Stimulated activated CD4-positive, alpha-beta T cell treated with anti-CD3 and anti-CD28 coated beads, TNF-alpha, amount 100 ng/mL, for 24 hours (primary cell): Measurements from ENCODE around the gene ABTB2.
A peak's percentile ranks its signal among the peaks of the same experiment; 100 is the strongest.

Experiments used
- DNase-seq, 3 experiments: peaks; one replicate each; pipeline ENCODE4 v3.0.0-alpha.2; 2020; ENCODE audit warnings: low read depth in 3 of 3

The ABTB2 gene

DNA sequence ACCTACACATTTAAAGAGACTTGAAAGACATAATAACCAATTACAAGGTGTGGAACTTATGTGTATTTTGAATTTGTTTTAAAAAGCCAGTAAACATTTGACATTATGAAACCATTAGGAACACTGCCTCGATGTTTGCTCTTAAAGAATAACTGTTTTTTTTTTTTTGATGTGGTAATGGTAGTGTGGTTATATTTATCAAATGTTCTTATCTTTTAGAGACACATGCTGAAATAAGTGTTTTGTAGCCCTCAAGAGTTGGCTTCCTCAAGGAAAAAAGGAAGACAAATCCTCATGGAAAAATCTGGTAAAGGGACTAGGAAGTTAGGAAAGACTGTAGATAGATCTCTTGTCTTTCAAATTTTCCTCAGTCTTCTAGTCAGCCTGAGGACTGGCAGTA lies 2.2 kb upstream of the ABTB2 start:
- no peak for DNase-seq

DNA sequence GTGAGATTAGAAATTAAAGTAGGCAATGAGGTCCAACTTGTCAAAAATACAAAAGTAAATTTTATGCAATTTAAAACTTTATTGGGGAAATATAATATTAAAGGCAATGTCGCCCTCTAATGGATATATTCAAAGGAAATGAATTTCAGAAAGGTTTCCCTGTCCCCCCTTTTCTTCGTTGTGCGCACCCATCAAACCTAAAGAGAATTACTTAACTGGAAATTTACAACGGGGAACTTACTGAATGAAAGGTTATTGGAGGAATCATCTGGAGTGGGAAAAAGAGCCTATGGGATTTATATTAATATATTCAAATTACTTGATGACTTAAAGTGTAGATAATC lies 1.7 kb upstream of the ABTB2 start:
- DNase-seq, result no peak

- peak; percentile 48 to 67 (median 55) for DNase-seq
These were observed 1.1 kb upstream of the ABTB2 start for GRCh38 chr11:34358728-34359547.

DNA sequence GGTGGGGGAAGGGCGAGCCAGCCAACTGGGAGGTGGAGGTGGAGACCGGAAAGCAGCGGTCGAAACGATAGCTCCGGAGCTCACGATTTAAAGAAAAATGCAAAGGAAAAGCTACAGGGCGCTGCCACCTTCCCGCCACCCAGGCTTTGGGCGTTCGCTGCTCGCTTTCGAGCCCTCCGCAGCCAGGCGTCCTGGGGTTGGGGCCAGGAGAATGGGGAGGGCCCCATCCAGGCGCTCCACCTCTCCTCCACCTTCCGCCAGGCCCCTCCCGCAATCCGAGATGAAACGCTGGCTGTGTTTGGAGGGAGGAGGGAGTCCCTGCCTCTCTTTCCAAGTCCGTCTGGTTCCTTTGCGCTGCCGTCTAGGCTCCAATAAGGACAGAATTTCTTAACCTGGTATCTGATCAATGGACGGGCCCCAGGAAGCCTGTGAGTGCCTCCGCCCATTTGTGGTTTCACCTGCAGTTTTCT lies 483 bp upstream of the ABTB2 start:
- peak in 1 of 3 experiments; percentile 13 for DNase-seq

DNA sequence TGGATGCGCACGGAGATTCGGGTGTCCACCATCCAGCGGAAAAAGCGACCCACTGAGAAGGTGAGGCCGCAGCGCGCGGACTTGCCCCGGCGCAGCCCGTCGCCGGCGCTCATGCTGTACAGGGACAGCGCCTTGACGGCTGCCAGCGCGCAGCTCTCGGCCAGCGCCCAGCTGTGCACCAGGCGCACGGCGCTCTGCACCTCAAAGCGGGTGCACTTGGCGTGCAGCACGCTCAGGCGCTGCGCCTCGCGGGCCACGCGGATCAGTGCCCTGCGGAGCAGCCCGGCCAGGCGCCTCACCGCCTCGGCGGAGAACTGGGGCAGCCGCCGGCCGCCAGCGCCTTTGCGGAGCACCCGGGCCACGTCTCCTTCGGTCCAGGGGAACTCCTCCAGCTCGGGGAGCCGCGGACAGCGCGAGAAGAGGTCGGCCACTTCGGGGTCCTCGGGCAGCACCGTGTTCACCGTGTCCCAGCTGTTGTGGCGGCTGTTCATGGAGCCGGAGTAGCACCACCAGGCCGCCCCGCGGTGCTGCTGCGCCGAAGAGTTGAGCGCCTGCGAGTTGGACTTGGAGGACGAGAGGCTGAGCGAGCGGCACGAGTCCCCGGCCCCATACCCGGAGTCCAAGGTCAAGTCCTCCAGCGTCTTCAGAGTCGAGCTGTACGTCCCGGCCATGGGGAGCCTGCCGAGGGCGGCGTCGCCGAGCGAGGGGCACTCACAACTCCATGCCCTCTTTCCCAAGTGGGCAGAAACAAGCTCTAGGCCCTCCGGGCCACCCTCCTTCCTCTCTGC lies 703 bp downstream of the ABTB2 start:
- DNase-seq, result peak in 2 of 3 experiments; percentile 6 to 36

DNA sequence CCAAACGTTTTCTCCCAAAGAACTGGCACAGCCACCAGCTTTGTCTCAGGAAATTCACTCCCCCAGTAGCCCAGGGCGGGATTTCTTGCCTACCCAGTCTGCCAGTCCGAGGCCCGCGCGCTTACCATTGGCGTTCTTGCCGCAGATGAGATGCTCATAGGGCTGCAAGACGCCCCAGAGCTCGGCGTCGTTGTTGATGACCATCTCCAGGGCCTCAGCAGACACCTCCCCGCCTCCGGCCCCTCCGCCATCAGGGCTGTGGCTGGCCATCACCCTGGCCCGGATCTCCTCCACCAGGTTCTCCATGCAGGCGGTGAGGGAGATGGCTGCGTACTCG lies 1.3 kb downstream of the ABTB2 start:
- no peak for DNase-seq

DNA sequence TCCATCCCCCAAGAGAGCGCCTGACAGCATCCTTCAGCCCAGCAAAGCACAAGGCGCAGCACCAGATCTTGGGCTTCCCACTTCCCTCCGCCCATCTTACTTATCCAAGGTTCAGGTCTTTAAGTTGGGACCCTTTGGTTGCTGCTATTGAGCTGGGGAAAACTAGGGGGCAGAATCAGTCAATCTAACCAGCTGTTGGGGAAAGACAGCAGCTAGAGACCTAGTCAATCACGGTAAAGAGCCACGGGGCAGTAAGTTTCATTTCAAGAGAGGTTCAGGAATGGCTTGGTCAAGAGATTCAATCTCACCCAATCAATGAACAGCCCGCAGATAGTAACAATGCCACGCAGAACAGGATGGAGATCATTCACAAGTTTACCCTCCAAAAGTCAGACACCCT lies 1.7 kb downstream of the ABTB2 start:
- DNase-seq, result no peak

DNA sequence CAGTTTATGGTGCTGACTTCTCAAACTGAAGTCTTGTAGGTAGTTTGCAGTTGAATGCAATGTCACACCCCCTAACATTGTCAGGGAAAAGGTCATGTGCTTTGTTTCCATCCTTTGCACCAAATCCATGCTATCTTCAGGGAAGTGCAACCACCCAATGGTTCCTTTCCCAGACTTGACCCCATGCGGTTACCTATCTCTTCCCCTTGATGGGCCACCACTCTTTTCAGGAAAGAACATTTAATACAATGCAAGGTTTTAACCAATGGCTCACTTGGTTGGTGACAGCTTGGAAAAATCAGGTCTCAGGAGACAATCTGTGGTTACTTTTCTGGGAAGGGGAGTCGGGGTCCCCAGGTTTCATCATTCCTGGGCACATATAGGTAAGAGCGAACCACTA lies 2.1 kb downstream of the ABTB2 start:
- DNase-seq, result no peak

- DNase-seq, result no peak
These were observed 3.0 kb downstream of the ABTB2 start for GRCh38 chr11:34354782-34355181.

DNA sequence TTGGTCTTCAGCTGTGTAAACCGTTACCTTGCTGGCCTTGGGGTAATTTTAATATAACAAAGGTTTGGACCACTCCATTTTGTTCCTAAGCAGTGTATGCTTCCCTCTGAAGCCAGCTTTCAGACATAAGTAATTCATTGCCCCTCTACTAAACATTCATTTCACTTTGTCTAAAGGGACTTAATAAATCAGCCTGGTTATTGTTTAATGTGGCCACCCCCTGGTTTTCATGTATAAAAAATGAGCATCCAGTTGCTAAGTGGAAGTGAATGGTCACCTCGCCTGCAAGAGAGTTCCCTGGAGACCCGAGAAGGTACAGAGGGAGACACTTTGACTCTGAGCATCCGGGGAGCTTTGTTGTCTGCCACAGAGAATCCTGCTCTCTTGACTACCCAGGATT lies 3.9 kb downstream of the ABTB2 start:
- no peak for DNase-seq

GRCh38 chr11:34351687-34352469 lies 5.9 kb downstream of the ABTB2 start:
- no peak for DNase-seq

- no peak for DNase-seq
These were observed 6.8 kb downstream of the ABTB2 start for GRCh38 chr11:34351051-34351450.

- DNase-seq, result no peak
These were observed 7.9 kb downstream of the ABTB2 start for GRCh38 chr11:34349882-34350281.

- DNase-seq, result no peak
These were observed 8.9 kb downstream of the ABTB2 start for GRCh38 chr11:34348919-34349318.

DNA sequence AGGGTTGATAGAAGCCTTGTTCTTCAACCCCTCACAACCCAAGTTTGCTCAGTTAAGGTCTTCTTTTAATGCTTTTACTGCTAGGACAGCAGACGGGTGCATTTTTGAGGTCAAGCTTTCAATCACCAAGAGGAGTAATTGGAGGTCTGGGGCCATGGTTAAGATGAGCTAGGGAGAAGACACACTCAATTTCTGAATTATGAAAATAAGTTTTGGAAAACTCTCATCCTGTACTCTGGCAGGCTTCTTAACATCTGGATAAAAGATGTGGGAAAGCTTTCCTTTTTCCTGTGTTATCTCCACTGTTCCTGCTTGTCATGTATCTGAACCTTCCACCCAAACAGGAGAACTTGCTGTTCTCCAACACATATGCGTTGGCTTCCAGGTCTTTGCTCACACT lies 9.7 kb downstream of the ABTB2 start:
- DNase-seq, result no peak

- no peak for DNase-seq
These were observed 11.3 kb downstream of the ABTB2 start for GRCh38 chr11:34346551-34346950.

- DNase-seq, result no peak
These were observed 11.8 kb downstream of the ABTB2 start for GRCh38 chr11:34345991-34346480.

DNA sequence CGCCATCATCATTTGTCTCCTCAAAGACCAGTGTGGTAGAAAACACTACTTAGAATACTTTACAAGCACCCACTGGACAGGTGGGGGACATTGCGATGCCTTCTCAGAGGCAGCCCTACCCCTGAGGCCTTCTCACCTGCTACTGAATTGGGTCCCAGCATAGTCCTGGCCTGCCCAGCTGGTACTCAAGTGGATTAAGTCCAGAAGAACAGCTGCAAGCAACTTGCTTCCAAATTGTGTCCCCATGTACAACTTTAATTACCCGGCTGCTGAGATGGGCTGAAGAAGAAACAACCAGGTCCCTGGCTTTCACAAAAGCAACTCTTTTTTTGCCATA lies 12.3 kb downstream of the ABTB2 start:
- no peak for DNase-seq

DNA sequence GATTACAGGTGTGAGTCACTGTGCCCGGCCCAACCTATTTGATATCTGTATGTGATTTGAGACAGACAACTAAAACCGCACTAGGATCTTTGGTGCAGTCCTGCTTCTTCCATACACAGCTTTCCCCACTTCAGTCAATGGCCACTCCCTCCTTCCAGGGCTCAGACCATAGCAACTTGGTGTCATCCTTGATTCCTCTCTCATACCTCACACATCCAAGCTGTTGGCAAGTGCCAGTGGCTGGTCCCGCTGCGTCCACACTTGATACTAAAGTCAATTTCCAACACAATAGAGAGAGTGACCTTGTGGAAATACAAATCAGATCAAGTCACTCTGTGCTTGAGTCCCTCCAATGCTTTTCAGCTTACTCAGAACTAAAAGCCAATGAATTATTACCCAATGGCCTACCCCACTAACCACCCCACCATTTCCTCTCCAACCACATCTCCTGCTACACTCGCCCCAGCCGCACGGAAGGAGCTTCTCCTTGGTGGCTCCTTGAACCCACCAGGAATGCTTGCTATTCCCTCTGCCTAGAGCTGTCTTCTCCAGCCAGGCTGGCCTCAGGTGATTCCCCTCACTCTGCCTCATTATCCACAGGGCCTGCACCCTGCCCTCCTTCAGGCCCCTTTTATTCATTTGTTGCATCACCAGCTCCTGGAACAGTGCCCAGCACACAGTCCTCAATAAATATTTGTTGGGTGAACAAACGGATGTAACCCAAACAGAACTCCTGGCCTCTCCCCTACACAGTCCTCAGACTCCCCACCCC lies 12.9 kb downstream of the ABTB2 start:
- DNase-seq, result no peak

- DNase-seq, result no peak
These were observed 13.4 kb downstream of the ABTB2 start for GRCh38 chr11:34344410-34344767.

GRCh38 chr11:34343686-34344085 lies 14.1 kb downstream of the ABTB2 start:
- DNase-seq, result no peak

GRCh38 chr11:34343153-34343552 lies 14.7 kb downstream of the ABTB2 start:
- DNase-seq, result no peak
